ENCODE measurements around the gene GIPC2. TPM values are rescaled to one million over a fixed set of nuclear protein-coding genes. Genes with fewer than 3 reads are reported as not detected.
"Not testable (repeated sequence)": the region's sequence is repeated elsewhere in the genome, so short reads cannot be mapped to it uniquely, and the experiment has no call there.

The GIPC2 gene
- total RNA-seq, 2 donors from 2014 or later, result 1.9 to 3.1 TPM

DNA sequence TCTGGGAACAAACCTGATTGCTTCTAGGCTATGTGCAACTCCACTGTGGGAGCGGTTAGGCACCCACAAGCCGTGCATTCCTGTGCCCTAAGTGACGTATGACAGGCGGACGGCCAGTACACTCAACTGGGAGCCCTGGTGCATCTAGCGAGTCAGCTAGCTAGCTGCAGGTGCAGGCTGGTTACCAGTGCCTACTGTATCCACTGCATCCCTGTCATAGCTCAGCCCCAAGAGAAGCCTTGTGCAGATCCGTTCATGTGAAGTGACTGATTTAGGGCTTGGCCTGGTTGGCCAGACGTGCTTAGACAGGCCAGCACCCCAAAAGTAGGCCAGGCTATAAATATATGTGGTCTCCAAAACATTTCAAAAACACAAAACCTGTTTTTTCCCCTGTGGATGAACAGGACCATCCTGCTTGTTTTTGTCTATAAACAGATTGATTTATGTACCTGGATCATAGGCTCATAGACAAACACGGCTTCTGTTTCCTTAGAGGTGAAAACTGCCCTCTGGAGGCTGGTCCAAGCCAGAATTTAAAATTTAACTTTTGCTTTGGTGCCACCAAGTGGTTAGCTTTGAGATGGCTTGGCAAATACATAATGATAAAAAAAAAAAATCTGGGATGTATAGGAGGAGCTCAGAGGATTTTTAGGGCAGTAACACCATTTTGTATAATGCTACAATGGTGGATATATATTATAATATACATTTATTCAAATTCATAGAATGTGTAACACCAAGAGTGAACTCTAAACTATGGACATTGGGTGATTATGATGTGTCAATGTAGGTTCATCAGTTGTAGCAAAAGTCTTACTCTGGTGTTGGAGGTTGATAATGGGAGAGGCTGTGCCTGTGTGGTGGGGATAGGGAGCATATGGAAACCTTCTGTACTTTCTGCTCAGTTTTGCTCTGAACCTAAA, 68.5 kb downstream of the GIPC2 start:
- intact Hi-C loops (cut with DNase I), result loop anchor here (5.0 to 10.0 kb wide), 3 partner anchors 112 to 139 kb away; partner anchors contain the start of genes FUBP1 (in 2 of the 2) and DNAJB4 (in 1 of the 2)
- peak; percentile 79 to 82 for ATAC-seq
- DNase-seq, result peak; percentile 33

DNA sequence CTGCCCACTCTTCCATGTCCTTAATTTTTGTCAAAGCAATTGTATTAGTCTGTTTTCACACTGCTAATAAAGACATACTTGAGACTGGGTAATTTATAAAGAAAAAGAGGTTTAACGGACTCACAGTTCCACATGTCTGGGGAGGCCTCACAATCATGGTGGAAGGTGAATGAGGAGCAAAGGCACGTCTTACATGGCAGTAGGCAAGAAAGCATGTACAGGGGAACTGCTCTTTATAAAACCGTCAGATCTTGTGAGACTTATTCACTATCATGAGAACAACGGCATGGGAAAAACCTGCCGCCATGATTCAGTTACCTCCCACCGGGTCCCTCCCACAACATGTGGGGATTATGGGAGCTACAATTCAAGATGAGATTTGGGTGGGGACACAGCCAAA, 74.7 kb downstream of the GIPC2 start:
- ATAC-seq; DNase-seq; intact Hi-C loops (cut with DNase I): not testable (repeated sequence)

DNA sequence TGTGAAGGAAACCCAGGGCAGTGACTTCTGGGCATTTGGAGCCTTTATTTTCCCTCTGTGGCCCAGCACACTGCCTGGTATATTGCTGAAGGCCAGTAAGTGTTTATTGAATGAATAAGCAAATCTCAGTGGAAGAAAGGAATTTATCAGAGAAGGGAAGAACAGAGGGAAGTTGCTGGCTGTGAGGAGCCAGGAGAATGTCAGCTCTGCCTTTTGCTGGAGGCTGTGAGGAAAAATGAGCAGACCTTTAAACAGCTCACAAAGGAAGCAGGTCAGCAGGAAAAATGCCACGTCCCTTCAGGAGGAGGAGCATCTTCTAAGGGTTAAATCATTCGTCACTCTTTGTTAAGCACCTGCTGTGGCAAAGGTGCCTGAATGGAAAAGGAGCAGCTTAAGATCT, 75.9 kb downstream of the GIPC2 start:
- intact Hi-C loops (cut with DNase I), result no loop called here
- DNase-seq, result no peak
- ATAC-seq, result no peak

DNA sequence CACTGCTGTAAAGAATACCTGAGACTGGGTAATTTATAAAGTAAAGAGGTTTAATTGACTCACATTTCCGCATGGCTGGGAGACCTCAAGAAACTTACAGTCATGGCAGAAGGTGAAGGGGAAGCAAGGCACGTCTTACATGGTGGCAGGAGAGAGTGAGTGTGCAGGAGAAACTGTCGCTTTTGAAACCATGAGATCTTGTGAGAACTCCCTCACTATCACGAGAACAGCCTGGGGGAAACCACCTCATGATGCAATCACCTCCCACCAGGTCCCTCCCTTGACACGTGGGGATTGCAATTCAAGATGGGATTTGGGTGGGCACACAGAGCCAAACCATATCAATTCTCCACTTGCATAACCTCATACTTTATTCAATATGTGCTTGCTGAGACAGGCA, 76.6 kb downstream of the GIPC2 start:
- intact Hi-C loops (cut with DNase I), result no loop called here
- ATAC-seq (no peak), DNase-seq (no peak)

DNA sequence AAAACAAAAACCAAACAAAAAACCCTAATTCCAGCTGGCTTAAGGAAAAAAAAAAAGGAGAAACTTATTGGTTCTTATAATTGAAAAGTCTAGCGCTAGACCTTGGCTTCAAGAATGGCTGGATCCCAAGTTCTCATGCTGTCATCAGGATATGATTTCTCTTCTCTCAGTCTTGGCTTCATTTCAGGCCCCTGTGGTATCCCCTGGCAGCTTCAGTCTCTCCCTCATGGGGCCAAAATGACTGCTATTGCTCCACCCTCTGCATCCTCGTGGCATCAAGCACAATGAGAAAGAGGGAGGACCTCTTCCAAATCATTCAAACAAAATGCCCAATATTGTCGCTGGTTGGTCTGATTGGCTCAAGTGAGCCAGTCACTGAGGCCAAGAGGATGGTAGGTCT, 80.7 kb downstream of the GIPC2 start:
- no peak for ATAC-seq
- intact Hi-C loops (cut with DNase I), result no loop called here
- DNase-seq, result no peak

DNA sequence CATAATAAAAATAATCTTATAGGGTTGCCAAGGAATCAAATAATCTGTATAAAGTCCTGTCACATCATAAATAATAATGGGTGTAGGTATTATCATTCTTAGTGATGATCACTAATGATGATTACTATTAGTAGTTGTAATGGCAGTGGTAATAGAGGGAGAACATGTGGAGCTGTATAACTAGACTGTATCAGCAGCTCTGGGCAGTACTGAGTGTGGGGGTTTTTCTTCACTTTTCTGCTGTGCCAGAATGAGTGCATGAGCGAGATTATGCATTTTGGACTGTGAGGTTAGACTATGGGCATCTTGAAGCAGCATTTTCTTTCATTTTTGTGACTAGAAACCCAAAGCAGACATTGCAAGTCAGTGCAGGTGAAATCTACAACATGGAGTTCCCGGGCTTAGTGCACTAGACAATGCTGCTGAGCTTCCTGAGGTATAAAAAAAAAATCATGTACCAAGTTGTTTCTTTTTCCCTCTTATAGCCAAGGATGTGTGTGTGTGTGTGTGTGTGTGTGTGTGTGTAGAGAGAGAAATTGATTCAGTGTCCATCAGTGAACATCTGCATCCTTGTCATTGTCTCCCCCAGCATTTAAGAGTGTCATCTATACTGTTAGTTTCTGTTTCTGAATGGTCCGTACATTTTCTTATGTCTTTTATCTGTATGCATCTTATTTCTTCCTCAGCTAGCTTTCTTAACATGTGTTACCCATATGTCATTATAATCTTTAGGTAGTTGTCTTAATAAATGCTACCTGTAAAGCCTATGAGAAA, 86.6 kb downstream of the GIPC2 start:
- ATAC-seq, result no peak
- DNase-seq, result no peak
- intact Hi-C loops (cut with DNase I), result no loop called here

DNA sequence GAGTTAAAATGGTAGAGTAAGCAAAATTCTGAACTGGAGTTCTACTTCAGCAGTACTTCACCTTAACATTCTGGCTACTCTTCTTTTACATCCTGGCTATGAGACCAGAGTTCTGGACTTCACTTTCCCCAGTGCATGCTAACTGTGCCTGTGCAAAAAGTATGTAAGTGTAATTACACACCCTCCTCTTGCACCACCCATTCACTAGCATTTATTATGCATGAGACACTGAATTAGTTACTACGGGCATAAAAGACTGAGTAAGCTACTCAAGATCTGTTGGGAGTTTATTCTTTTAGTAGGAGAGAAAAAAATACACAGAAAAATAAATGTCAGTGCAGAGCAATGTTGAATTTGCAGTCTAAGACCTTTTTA, 87.2 kb downstream of the GIPC2 start:
- DNase-seq (no peak), ATAC-seq (no peak)
- intact Hi-C loops (cut with DNase I), result no loop called here

DNA sequence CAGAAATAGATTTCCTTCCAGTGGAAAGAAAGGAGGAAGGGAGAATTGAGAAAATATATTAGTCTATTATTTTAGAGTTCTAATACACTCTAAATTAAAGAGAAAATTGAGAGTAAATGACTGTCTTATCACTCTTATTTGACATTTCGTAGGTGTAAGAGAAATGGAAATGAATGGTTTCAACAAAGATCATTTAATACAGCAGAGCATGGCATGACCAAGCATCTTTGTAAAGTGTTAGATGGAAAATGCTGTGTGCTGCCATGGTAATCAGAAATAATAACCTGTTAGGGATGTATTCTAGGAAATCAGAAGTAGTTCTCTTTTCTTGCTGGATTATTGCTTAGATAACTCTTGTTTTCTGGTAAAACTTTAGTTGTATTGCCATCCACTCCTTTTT, 90.9 kb downstream of the GIPC2 start:
- DNase-seq, result no peak
- no peak for ATAC-seq
- intact Hi-C loops (cut with DNase I), result no loop called here

DNA sequence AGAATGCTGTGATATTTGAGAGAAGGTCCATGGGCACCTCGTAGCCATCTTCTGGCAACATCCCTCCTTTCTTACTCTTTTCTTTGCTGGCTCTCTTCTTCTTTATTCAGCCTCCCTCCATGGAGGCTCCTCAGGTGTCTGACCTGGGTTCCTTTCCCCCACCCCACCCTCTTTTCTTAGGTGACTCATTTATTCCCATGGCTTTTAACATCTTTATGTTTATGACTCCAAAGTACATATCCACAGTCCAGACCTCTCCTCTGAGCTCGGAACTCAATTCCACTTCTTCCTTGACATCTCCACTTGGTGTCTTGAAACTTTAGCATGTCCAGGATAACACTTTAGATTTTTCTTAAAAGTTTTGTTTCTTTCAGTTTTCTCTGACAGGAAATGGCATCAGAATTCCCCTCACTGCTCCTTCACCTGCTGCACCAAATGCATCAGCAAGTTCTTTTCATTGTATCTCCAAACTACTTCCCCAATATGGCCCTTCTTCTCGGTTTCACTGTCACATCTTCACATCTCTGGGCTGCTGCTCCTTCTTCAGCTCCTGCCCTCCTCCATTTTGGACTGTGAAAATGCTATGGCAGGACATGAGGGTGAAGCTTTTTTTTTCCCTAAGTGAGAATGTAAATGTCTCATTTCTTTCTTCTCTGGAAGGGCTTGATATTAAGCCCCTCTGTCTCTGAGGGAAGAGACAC, 95.9 kb downstream of the GIPC2 start:
- intact Hi-C loops (cut with DNase I), result loop anchor here in 1 of 2 donors (10.0 kb wide), 1 partner anchor 533 kb away; no protein-coding TSS in a partner anchor
- DNase-seq (no peak), ATAC-seq (no peak)

DNA sequence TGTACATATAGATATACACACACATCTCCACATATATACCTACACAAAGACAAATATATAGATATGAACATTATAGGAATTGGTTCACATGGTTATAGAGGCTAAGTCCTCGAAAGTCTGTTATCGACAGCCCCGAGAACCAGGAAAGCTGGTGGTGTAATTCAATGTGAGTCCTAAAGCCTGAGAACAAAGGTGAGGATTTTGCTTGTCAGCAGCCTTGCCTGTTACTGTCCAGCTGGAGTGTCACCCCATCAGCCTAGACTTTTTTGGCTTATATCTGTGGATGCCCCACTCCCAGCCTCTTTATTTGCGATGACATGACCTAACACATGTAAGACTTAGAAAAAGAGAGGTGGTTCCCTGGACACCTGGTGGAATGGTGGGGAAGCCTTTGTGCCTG, 97.0 kb downstream of the GIPC2 start:
- no peak for ATAC-seq
- intact Hi-C loops (cut with DNase I), result loop anchor here in 1 of 2 donors (10.0 kb wide), 1 partner anchor 532 kb away; no protein-coding TSS in a partner anchor
- DNase-seq, result no peak

DNA sequence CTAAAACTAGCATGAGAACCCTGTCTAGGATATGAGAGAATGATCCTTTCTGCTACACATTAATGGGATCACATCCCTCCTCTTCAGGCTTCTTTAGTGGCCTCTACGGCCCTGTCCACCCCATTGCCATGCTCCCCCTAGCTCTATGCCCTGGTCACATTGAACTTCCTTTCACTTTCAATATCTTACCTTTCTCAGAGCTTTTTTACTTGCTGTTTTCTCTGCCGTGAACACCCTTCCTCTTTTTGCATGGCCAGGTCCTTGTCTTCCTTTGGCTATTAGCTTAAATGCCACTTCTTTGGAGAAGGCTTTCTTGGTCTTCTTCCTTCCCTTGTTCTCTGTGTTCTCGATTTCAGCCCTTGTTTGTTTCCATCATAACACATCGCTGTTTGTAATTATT, 97.4 kb downstream of the GIPC2 start:
- DNase-seq (no peak), ATAC-seq (no peak)
- intact Hi-C loops (cut with DNase I), result loop anchor here in 1 of 2 donors (10.0 kb wide), 1 partner anchor 532 kb away; no protein-coding TSS in a partner anchor

DNA sequence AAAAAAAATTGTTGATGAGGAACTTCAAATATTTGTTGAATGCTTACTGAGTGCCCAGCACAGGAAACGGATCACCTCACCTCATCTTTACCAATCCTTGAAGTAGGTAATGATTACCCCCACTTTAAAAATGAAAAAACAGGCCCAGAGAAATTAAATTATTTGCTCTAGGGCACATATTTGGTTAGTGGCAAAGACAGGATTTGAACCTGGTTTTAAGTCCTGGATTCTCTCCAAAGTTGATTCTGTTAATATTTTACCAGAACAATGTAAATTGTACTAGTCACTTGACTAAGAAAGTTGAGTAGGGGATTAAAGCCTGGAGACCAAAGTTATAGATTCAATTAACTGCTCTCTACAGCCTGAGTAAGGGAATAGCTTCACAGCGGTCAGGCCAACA, 97.9 kb downstream of the GIPC2 start:
- intact Hi-C loops (cut with DNase I), result loop anchor here in 1 of 2 donors (10.0 kb wide), 1 partner anchor 531 kb away; no protein-coding TSS in a partner anchor
- DNase-seq, result no peak
- ATAC-seq, result no peak

DNA sequence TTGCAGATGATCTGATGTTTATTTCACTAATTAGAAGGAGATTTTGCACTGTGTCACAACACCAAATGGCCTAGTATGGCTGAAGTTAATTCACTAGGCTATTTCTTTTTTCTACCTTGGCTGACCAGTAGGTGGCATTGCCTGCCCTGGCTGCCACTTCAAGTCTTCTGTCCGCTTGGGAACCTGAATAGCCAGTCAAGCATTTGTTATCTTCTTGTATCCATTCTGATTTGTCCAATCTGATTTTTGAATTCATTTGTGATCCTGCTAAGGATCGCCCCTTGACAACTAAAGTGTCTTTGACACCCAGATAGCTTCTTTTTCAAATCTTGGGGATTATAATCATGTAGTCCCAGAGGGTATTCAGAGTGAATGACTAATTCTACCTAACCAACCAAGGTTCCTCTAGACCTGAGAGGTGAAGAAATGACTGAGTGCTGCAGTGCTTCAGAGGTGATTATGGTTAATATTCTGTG, 99.4 kb downstream of the GIPC2 start:
- DNase-seq (peak; percentile 30), ATAC-seq (peak; percentile 67 to 70)
- intact Hi-C loops (cut with DNase I), result loop anchor here (5.0 to 10.0 kb wide), 3 partner anchors 462 to 532 kb away; no protein-coding TSS in a partner anchor

DNA sequence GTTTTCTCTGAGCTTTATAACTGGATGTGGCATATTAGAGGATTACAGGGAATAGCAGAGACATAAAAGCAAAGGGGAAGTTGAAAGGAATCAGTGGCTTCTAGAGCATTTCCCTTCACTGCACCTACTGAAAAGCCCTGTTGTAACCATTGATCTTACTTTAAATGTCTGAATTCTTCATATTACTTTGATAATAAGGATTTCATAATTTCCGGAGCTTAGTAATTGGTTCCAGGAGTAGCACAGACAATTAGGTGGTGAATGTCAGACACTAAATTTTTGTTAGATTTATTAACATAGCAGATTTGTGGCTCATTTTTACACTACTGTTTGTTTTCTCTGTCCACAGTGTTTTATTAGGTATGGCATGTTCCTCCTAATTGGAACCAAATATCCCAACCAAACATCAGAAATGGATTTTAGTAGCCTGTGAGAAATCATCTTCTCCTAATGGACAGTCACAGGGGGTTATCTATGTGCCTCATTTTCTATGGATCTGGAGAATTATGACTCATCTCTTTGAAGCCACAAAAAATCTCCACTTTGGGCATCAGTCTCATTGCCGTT, 100.5 kb downstream of the GIPC2 start:
- ATAC-seq (no peak), DNase-seq (no peak)
- intact Hi-C loops (cut with DNase I), result loop anchor here (5.0 to 10.0 kb wide), 3 partner anchors 461 to 531 kb away; no protein-coding TSS in a partner anchor

DNA sequence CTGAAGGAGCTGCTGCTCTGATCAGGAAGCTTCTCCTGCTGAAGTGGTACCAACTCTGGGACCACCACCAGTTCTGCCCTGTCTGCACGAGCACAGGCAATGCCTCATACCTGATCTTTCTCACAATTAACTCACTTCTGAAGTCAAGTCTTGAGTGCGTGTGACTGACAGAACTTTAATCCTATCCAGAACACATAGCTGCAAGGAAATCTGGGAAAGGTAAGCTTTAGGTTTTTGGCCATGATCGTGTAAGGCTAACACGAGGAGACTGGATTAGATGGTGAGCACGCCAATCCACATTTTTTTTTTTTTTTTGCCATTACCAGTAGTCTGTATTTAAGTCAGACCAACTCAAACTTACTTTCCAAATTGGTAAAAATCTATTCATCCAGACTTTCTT, 101.3 kb downstream of the GIPC2 start:
- intact Hi-C loops (cut with DNase I), result loop anchor here (5.0 to 10.0 kb wide), 3 partner anchors 460 to 530 kb away; no protein-coding TSS in a partner anchor
- DNase-seq, result no peak
- no peak for ATAC-seq

DNA sequence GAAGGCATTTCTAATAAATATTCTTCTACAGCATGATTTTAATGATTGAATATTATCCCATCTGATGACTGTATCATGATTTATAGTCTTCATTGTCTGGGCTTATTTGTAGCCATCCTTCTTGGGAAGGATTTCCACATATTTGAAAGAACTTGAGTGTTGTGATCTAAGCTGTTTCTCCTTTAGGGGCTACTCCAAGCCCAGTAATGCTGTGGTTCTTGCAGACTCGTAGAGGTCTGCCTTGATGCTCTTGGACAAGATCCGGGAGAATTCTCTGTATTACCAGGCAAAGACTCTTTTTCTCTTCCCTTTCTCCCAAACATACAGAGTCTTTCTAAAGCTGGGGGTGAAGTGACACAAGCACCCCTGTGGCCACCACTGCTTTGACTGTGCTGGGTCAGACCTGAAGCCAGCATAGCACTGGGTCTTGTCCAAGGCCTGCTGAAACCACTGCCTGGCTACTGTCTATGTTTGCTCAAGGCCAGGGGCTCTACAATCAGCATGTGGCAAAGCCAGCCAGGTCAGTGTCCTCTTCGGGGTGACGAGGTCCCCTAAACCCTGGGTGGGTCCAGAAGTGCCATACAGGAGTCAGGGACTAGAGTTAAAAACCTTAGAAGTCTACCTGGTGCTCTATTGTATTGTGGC, 107.4 kb downstream of the GIPC2 start:
- DNase-seq (no peak), ATAC-seq (no peak)
- intact Hi-C loops (cut with DNase I), result no loop called here

DNA sequence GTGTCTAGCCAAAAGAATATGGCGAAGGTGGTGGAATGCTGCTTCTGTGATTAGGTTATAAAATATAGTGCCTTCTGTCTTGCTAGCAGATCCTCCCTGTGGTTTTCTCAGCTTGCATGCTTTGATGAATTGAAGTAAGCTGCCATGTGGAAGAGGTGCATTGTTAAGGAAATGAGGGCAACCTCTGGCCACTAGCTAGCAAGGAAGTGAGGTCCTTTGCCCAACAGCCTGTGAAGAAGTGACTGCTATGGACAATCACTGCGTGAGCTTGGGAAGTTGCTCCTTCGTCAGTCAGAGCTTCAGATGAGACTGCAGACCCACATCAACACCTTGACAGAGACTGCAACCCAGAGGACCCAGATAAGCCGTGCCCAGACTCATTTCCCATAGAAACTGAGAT, 109.4 kb downstream of the GIPC2 start:
- no peak for ATAC-seq
- DNase-seq, result no peak
- intact Hi-C loops (cut with DNase I), result no loop called here

DNA sequence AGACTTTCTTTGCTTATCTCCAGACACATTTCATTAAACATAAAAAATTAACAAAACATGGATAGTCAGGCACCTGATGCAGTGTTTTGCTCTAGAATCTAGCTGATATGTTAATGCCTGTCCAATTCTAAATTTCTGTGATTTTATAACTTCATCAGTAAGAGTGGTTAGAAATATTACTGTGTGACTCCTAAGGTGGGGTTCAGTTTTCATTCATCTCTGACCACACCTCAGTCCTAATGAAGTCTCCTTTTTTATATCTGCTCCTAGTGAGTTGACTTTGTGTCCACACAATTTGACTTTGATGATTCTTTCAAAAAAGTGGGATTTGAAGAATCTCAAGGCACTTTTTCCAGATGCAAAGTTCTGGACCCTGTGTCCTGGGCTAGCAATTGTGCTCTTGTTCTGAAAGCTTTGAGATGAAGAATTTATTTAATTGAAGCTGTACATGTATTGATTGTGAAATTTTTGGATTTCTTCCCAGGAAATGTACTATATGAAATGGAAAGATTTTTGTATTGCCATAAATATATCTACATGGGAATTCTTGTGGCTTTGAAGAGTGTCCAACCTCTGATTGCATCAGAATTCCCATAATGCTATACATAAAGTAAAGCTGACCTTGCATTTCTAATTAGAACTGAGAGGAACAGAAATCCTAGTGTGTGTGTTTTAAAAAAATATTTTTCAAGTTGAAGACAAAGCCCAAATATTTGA, 111.2 kb downstream of the GIPC2 start:
- intact Hi-C loops (cut with DNase I), result no loop called here
- ATAC-seq, result no peak
- no peak for DNase-seq
